Measurements from ENCODE around the gene YIF1B.

Gene YIF1B

GRCh38 chr19:38294090-38294489, 21.7 kb downstream of the YIF1B start:
- H2BK12ac ChIP-seq (ENCODE audit: low read length), result no peak overlapping the region
- peak overlapping the region; percentile 59 for H2AFZ ChIP-seq (ENCODE audit: low read length)
- no peak overlapping the region for H3K14ac ChIP-seq (ENCODE audit: low read length)
- H4K8ac ChIP-seq (ENCODE audit: low read depth, low read length), result no peak overlapping the region
- H3K9me3 ChIP-seq (replicated peaks in 1 of 2; ENCODE audit: control insufficient read depth in 2 of 2, insufficient read depth in 1 of 2, low read depth in 1 of 2, low read length in 2 of 2), result no peaks in the 10 kb centered on the region
- H3K4me2 ChIP-seq (ENCODE audit: insufficient read depth, low read length, poor library complexity, severe bottlenecking), result no peak overlapping the region
- no peak overlapping the region for H2BK5ac ChIP-seq (ENCODE audit: low read length)
- peaks cover 0 to 3% of the 10 kb centered on the region in 2 donors for H3K36me3 ChIP-seq (replicated peaks in 1 of 2; ENCODE audit: control insufficient read depth in 2 of 2, insufficient read depth in 2 of 2, low read length in 2 of 2)
- no peak overlapping the region for H2BK120ac ChIP-seq (ENCODE audit: low read depth, low read length)
- H3K27me3 ChIP-seq (ENCODE audit: control insufficient read depth in 3 of 3, insufficient read depth in 3 of 3, low read depth in 1 of 3, low read length in 3 of 3), result peaks cover 0 to 2% (median 0%) of the 10 kb centered on the region in 3 experiments
- H4K91ac ChIP-seq (ENCODE audit: low read depth, low read length, poor library complexity), result no peak overlapping the region
- H2AK5ac ChIP-seq (ENCODE audit: low read depth, low read length), result no peak overlapping the region
- no peak overlapping the region for H2BK15ac ChIP-seq (ENCODE audit: low read length)
- H3K27ac ChIP-seq (replicated peaks; ENCODE audit: low read length), result no peak overlapping the region
- H3K9ac ChIP-seq (ENCODE audit: low read depth, low read length, poor library complexity), result no peak overlapping the region
- H3K23ac ChIP-seq (ENCODE audit: low read depth, low read length, poor library complexity), result no peak overlapping the region
- no CpG with 5 or more reads among the region's 8 CpGs for WGBS, 2 donors (ENCODE audit: extremely low coverage in 2 of 2, insufficient read length in 2 of 2, insufficient replicate concordance in 1 of 2)
- H3K18ac ChIP-seq (ENCODE audit: low read length), result no peak overlapping the region
- H3K79me1 ChIP-seq (ENCODE audit: low read depth, low read length), result no peaks in the 10 kb centered on the region
- DNase-seq (ENCODE audit: low spot score), result no peak
- peaks cover 5 to 15% of the 10 kb centered on the region in 2 donors for H3K4me1 ChIP-seq (ENCODE audit: control insufficient read depth in 2 of 2, insufficient read depth in 1 of 2, low read depth in 1 of 2, low read length in 2 of 2)
- no peak overlapping the region for H3K4me3 ChIP-seq (ENCODE audit: low read length in 2 of 2)
- H3K4ac ChIP-seq (ENCODE audit: low read length), result no peak overlapping the region

GRCh38 chr19:38293281-38293680, 22.5 kb downstream of the YIF1B start:
- H3K18ac ChIP-seq (ENCODE audit: low read length), result no peak overlapping the region
- no peak overlapping the region for H2BK12ac ChIP-seq (ENCODE audit: low read length)
- H3K4ac ChIP-seq (ENCODE audit: low read length), result no peak overlapping the region
- no peak overlapping the region for H2AK5ac ChIP-seq (ENCODE audit: low read depth, low read length)
- H3K79me1 ChIP-seq (ENCODE audit: low read depth, low read length), result no peaks in the 10 kb centered on the region
- H3K14ac ChIP-seq (ENCODE audit: low read length), result no peak overlapping the region
- H3K23ac ChIP-seq (ENCODE audit: low read depth, low read length, poor library complexity), result no peak overlapping the region
- H3K4me3 ChIP-seq (ENCODE audit: low read length in 2 of 2), result no peak overlapping the region
- H2BK120ac ChIP-seq (ENCODE audit: low read depth, low read length), result no peak overlapping the region
- H3K27ac ChIP-seq (replicated peaks; ENCODE audit: low read length), result no peak overlapping the region
- H2AFZ ChIP-seq (ENCODE audit: low read length), result no peak overlapping the region
- H4K91ac ChIP-seq (ENCODE audit: low read depth, low read length, poor library complexity), result no peak overlapping the region
- H3K4me2 ChIP-seq (ENCODE audit: insufficient read depth, low read length, poor library complexity, severe bottlenecking), result no peak overlapping the region
- no CpG with 5 or more reads among the region's 9 CpGs for WGBS, 2 donors (ENCODE audit: extremely low coverage in 2 of 2, insufficient read length in 2 of 2, insufficient replicate concordance in 1 of 2)
- no peak overlapping the region for H2BK5ac ChIP-seq (ENCODE audit: low read length)
- no peak overlapping the region for H4K8ac ChIP-seq (ENCODE audit: low read depth, low read length)
- no peak for DNase-seq (ENCODE audit: low spot score)
- H3K27me3 ChIP-seq (ENCODE audit: control insufficient read depth in 3 of 3, insufficient read depth in 3 of 3, low read depth in 1 of 3, low read length in 3 of 3), result no peaks in the 10 kb centered on the region
- H2BK15ac ChIP-seq (ENCODE audit: low read length), result no peak overlapping the region
- H3K9me3 ChIP-seq (replicated peaks in 1 of 2; ENCODE audit: control insufficient read depth in 2 of 2, insufficient read depth in 1 of 2, low read depth in 1 of 2, low read length in 2 of 2), result no peaks in the 10 kb centered on the region
- H3K36me3 ChIP-seq (replicated peaks in 1 of 2; ENCODE audit: control insufficient read depth in 2 of 2, insufficient read depth in 2 of 2, low read length in 2 of 2), result peaks cover 0 to 3% of the 10 kb centered on the region in 2 donors
- H3K9ac ChIP-seq (ENCODE audit: low read depth, low read length, poor library complexity), result no peak overlapping the region
- peaks cover 8 to 20% of the 10 kb centered on the region in 2 donors for H3K4me1 ChIP-seq (ENCODE audit: control insufficient read depth in 2 of 2, insufficient read depth in 1 of 2, low read depth in 1 of 2, low read length in 2 of 2)

GRCh38 chr19:38291855-38292254, 23.9 kb downstream of the YIF1B start:
- H3K18ac ChIP-seq (ENCODE audit: low read length), result no peak overlapping the region
- no peak for DNase-seq (ENCODE audit: low spot score)
- no peak overlapping the region for H3K9ac ChIP-seq (ENCODE audit: low read depth, low read length, poor library complexity)
- no peak overlapping the region for H2BK5ac ChIP-seq (ENCODE audit: low read length)
- no peak overlapping the region for H2BK12ac ChIP-seq (ENCODE audit: low read length)
- H2BK15ac ChIP-seq (ENCODE audit: low read length), result no peak overlapping the region
- H4K8ac ChIP-seq (ENCODE audit: low read depth, low read length), result no peak overlapping the region
- WGBS, 2 donors (ENCODE audit: extremely low coverage in 2 of 2, insufficient read length in 2 of 2, insufficient replicate concordance in 1 of 2), result no CpG with 5 or more reads among the region's 15 CpGs
- H3K79me1 ChIP-seq (ENCODE audit: low read depth, low read length), result no peaks in the 10 kb centered on the region
- H3K23ac ChIP-seq (ENCODE audit: low read depth, low read length, poor library complexity), result peak overlapping the region; percentile 73
- H3K27ac ChIP-seq (replicated peaks; ENCODE audit: low read length), result no peak overlapping the region
- no peak overlapping the region for H3K4me2 ChIP-seq (ENCODE audit: insufficient read depth, low read length, poor library complexity, severe bottlenecking)
- no peak overlapping the region for H3K4ac ChIP-seq (ENCODE audit: low read length)
- H3K27me3 ChIP-seq (ENCODE audit: control insufficient read depth in 3 of 3, insufficient read depth in 3 of 3, low read depth in 1 of 3, low read length in 3 of 3), result no peaks in the 10 kb centered on the region
- no peaks in the 10 kb centered on the region for H3K9me3 ChIP-seq (replicated peaks in 1 of 2; ENCODE audit: control insufficient read depth in 2 of 2, insufficient read depth in 1 of 2, low read depth in 1 of 2, low read length in 2 of 2)
- no peak overlapping the region for H3K4me3 ChIP-seq (ENCODE audit: low read length in 2 of 2)
- H3K14ac ChIP-seq (ENCODE audit: low read length), result no peak overlapping the region
- H3K4me1 ChIP-seq (ENCODE audit: control insufficient read depth in 2 of 2, insufficient read depth in 1 of 2, low read depth in 1 of 2, low read length in 2 of 2), result peaks cover 15 to 28% of the 10 kb centered on the region in 2 donors
- H3K36me3 ChIP-seq (replicated peaks in 1 of 2; ENCODE audit: control insufficient read depth in 2 of 2, insufficient read depth in 2 of 2, low read length in 2 of 2), result peaks cover 0 to 3% of the 10 kb centered on the region in 2 donors
- no peak overlapping the region for H2AK5ac ChIP-seq (ENCODE audit: low read depth, low read length)
- H2BK120ac ChIP-seq (ENCODE audit: low read depth, low read length), result no peak overlapping the region
- H2AFZ ChIP-seq (ENCODE audit: low read length), result peak overlapping the region; percentile 56
- H4K91ac ChIP-seq (ENCODE audit: low read depth, low read length, poor library complexity), result no peak overlapping the region

- Histone ChIP-seq H2AK5ac (ENCODE audit: low read depth, low read length) (no peak overlapping the region), H3K23ac (ENCODE audit: low read depth, low read length, poor library complexity) (peak overlapping the region; percentile 18), H3K4me2 (ENCODE audit: insufficient read depth, low read length, poor library complexity, severe bottlenecking) (no peak overlapping the region), H3K18ac (ENCODE audit: low read length) (peak overlapping the region; percentile 29), H2AFZ (ENCODE audit: low read length) (peak overlapping the region; percentile 66), H2BK5ac (ENCODE audit: low read length) (no peak overlapping the region), H3K9me3 (replicated peaks in 1 of 2; ENCODE audit: control insufficient read depth in 2 of 2, insufficient read depth in 1 of 2, low read depth in 1 of 2, low read length in 2 of 2) (no peaks in the 10 kb centered on the region), H3K14ac (ENCODE audit: low read length) (no peak overlapping the region), H3K27ac (replicated peaks; ENCODE audit: low read length) (no peak overlapping the region), H4K91ac (ENCODE audit: low read depth, low read length, poor library complexity) (no peak overlapping the region), H3K4me1 (ENCODE audit: control insufficient read depth in 2 of 2, insufficient read depth in 1 of 2, low read depth in 1 of 2, low read length in 2 of 2) (peaks cover 15 to 28% of the 10 kb centered on the region in 2 donors), H3K36me3 (replicated peaks in 1 of 2; ENCODE audit: control insufficient read depth in 2 of 2, insufficient read depth in 2 of 2, low read length in 2 of 2) (peaks cover 0 to 3% of the 10 kb centered on the region in 2 donors), H4K8ac (ENCODE audit: low read depth, low read length) (no peak overlapping the region), H3K79me1 (ENCODE audit: low read depth, low read length) (no peaks in the 10 kb centered on the region), H3K4me3 (ENCODE audit: low read length in 2 of 2) (peak overlapping the region in 1 of 2 donors; percentile 42), H3K9ac (ENCODE audit: low read depth, low read length, poor library complexity) (no peak overlapping the region), H2BK120ac (ENCODE audit: low read depth, low read length) (no peak overlapping the region), H3K27me3 (ENCODE audit: control insufficient read depth in 3 of 3, insufficient read depth in 3 of 3, low read depth in 1 of 3, low read length in 3 of 3) (no peaks in the 10 kb centered on the region), H2BK12ac (ENCODE audit: low read length) (no peak overlapping the region), H3K4ac (ENCODE audit: low read length) (no peak overlapping the region), H2BK15ac (ENCODE audit: low read length) (no peak overlapping the region)
- no CpG with 5 or more reads among the region's 13 CpGs for WGBS, 2 donors (ENCODE audit: extremely low coverage in 2 of 2, insufficient read length in 2 of 2, insufficient replicate concordance in 1 of 2)
- DNase-seq (ENCODE audit: low spot score), result no peak
Measured at GRCh38 chr19:38290631-38291147, 25.1 kb downstream of the YIF1B start.
